SK-N-SH treated with all-trans-retinoic acid at 6 μM for 48 hours (cell line): ENCODE data around the gene RPGRIP1L.

ENCODE experiments used
- ATAC-seq: fragments of 200-7000 bp; cut with Tn5 transposase; 3 replicates; pipeline ENCODE4 v1.9.1; 2020; ENCODE audit warnings: mild to moderate bottlenecking, moderate library complexity
- ARNTL ChIP-seq: fragments of 450-650 bp; formaldehyde crosslinking; IDR thresholded peaks from 2 replicates; pipeline ENCODE4 v1.5.0; 2020; ENCODE audit warnings: low read depth, mild to moderate bottlenecking, moderate library complexity, borderline replicate concordance
- BACH2 ChIP-seq: fragments of 250-450 bp; sonication (Bioruptor Pico); IDR thresholded peaks from 2 replicates; pipeline ENCODE4 v1.9.0; 2021; ENCODE audit warnings: mild to moderate bottlenecking, borderline replicate concordance
- CREB5 ChIP-seq: fragments of 250-450 bp; sonication (Bioruptor Pico); IDR thresholded peaks from 2 replicates; pipeline ENCODE4 v1.5.1; 2020; ENCODE audit warnings: low read depth, mild to moderate bottlenecking, moderate library complexity
- CSDC2 ChIP-seq: fragments of 250-450 bp; sonication (Bioruptor Pico); IDR thresholded peaks from 2 replicates; pipeline ENCODE4 v1.5.0; 2020; ENCODE audit warnings: mild to moderate bottlenecking, moderate library complexity
- ESRRG ChIP-seq: fragments of 250-450 bp; sonication (Bioruptor Pico); IDR thresholded peaks from 2 replicates; pipeline ENCODE4 v1.6.1; 2021; ENCODE audit warnings: mild to moderate bottlenecking
- GLIS3 ChIP-seq: fragments of 250-450 bp; sonication (Bioruptor Pico); IDR thresholded peaks from 2 replicates; pipeline ENCODE4 v1.5.0; 2020; ENCODE audit warnings: mild to moderate bottlenecking, moderate library complexity
- ISL1 ChIP-seq: fragments of 250-450 bp; sonication (Bioruptor Pico); IDR thresholded peaks from 2 replicates; pipeline ENCODE4 v2.1.2; 2022; ENCODE audit warnings: mild to moderate bottlenecking, moderate library complexity
- OSR1 ChIP-seq: fragments of 250-450 bp; sonication (Bioruptor Pico); IDR thresholded peaks from 2 replicates; pipeline ENCODE4 v1.8.0; 2022; ENCODE audit warnings: moderate library complexity, mild to moderate bottlenecking, inconsistent platforms
- PATZ1 ChIP-seq: fragments of 250-450 bp; sonication (Bioruptor Pico); IDR thresholded peaks from 2 replicates; pipeline ENCODE4 v1.8.0; 2020; ENCODE audit warnings: mild to moderate bottlenecking, moderate library complexity, borderline replicate concordance
- POU6F1 ChIP-seq: fragments of 250-450 bp; sonication (Bioruptor Pico); IDR thresholded peaks from 2 replicates; pipeline ENCODE4 v1.8.0; 2021; ENCODE audit warnings: low read depth, mild to moderate bottlenecking, moderate library complexity, borderline replicate concordance
- PPARA ChIP-seq: fragments of 250-450 bp; sonication (Bioruptor Pico); IDR thresholded peaks from 2 replicates; pipeline ENCODE4 v1.5.0; 2020; ENCODE audit warnings: mild to moderate bottlenecking, borderline replicate concordance
- RARB ChIP-seq: fragments of 250-450 bp; sonication (Bioruptor Pico); IDR thresholded peaks from 2 replicates; pipeline ENCODE4 v1.8.0; 2021; ENCODE audit warnings: mild to moderate bottlenecking, moderate library complexity
- SNAI2 ChIP-seq: fragments of 250-450 bp; sonication (Bioruptor Pico); IDR thresholded peaks from 2 replicates; pipeline ENCODE4 v1.5.0; 2020; ENCODE audit warnings: mild to moderate bottlenecking, moderate library complexity
- TCF4 ChIP-seq: fragments of 250-450 bp; sonication (Bioruptor Pico); IDR thresholded peaks from 2 replicates; pipeline ENCODE4 v1.8.0; 2021; ENCODE audit warnings: mild to moderate bottlenecking, moderate library complexity, borderline replicate concordance
- TOX ChIP-seq: fragments of 250-450 bp; sonication (Bioruptor Pico); IDR thresholded peaks from 2 replicates; pipeline ENCODE4 v1.8.0; 2021; ENCODE audit warnings: mild to moderate bottlenecking, moderate library complexity, borderline replicate concordance
- TSHZ2 ChIP-seq: fragments of 250-450 bp; sonication (Bioruptor Pico); IDR thresholded peaks from 2 replicates; pipeline ENCODE4 v1.5.0; 2020; ENCODE audit warnings: mild to moderate bottlenecking, moderate library complexity
- ZC3H10 ChIP-seq: fragments of 250-450 bp; sonication (Bioruptor Pico); IDR thresholded peaks from 2 replicates; pipeline ENCODE4 v1.5.1; 2021; ENCODE audit warnings: mild to moderate bottlenecking, moderate library complexity
- ZFP3 ChIP-seq: fragments of 250-450 bp; sonication (Bioruptor Pico); IDR thresholded peaks from 2 replicates; pipeline ENCODE4 v1.5.0; 2020; ENCODE audit warnings: mild to moderate bottlenecking, moderate library complexity
- ZFP30 ChIP-seq: fragments of 450-650 bp; formaldehyde crosslinking; IDR thresholded peaks from 2 replicates; pipeline ENCODE4 v1.5.0; 2022; ENCODE audit warnings: mild to moderate bottlenecking, moderate library complexity
- ZNF565 ChIP-seq: fragments of 450-650 bp; formaldehyde crosslinking; conservative IDR thresholded peaks from 2 replicates; pipeline ENCODE4 v1.5.0; 2020; ENCODE audit warnings: low read depth, mild to moderate bottlenecking, moderate library complexity
- ZNF70 ChIP-seq: fragments of 450-650 bp; formaldehyde crosslinking; IDR thresholded peaks from 2 replicates; pipeline ENCODE4 v1.5.0; 2020; ENCODE audit warnings: mild to moderate bottlenecking, moderate library complexity

Gene RPGRIP1L

GRCh38 chr16:53713403-53714204 is 9.9 kb upstream of the RPGRIP1L start:
- no peak for ATAC-seq
- TF ChIP-seq TCF4 (no peak), GLIS3 (CRISPR knock-in tag) (no peak), OSR1 (CRISPR knock-in tag) (no peak), CSDC2 (CRISPR knock-in tag) (no peak), PATZ1 (CRISPR knock-in tag) (no peak), ZNF565 (CRISPR knock-in tag) (no peak), BACH2 (CRISPR knock-in tag) (no peak), TOX (CRISPR knock-in tag) (no peak), PPARA (CRISPR knock-in tag) (no peak), TSHZ2 (CRISPR knock-in tag) (no peak)

- TF ChIP-seq ZNF70 (CRISPR knock-in tag) (no peak), ISL1 (CRISPR knock-in tag) (no peak), PATZ1 (CRISPR knock-in tag) (no peak), CREB5 (CRISPR knock-in tag) (no peak), POU6F1 (no peak), SNAI2 (CRISPR knock-in tag) (no peak), TCF4 (no peak), ZFP3 (CRISPR knock-in tag) (no peak), GLIS3 (CRISPR knock-in tag) (no peak), RARB (no peak), TOX (CRISPR knock-in tag) (no peak), ZC3H10 (CRISPR knock-in tag) (no peak), ARNTL (CRISPR knock-in tag) (no peak), ESRRG (CRISPR knock-in tag) (no peak), ZFP30 (CRISPR knock-in tag) (no peak), CSDC2 (CRISPR knock-in tag) (no peak), BACH2 (CRISPR knock-in tag) (no peak), OSR1 (CRISPR knock-in tag) (no peak)
- ATAC-seq = no peak
Observed at GRCh38 chr16:53712065-53712464, 8.4 kb upstream of the RPGRIP1L start.
